PC-9 (cell line): Measurements from ENCODE around the gene SMIM20.

Experiments
- CTCF ChIP-seq: fragments of 200-600 bp; sonication (generic); conservative IDR thresholded peaks from 2 replicates; pipeline ENCODE4 v1.6.1; 2017; ENCODE audit warnings: mixed run types, antibody characterized with exemption, mild to moderate bottlenecking, moderate library complexity
- EZH2 ChIP-seq: fragments of 200-600 bp; sonication (generic); IDR thresholded peaks from 2 replicates; pipeline ENCODE4 v1.8.0; 2017; ENCODE audit warnings: antibody characterized with exemption, low read depth

- no peak for TF ChIP-seq CTCF
- no peak for TF ChIP-seq EZH2
Observed at GRCh38 chr4:25881193-25881592, 32.8 kb upstream of the SMIM20 start.
